K562 (cell line): ENCODE results near the gene CLASP1. TPM values are rescaled to one million over a fixed set of nuclear protein-coding genes. Genes with fewer than 3 reads are reported as not detected.

Experiments used
- ATAC-seq: fragments of 200-7000 bp; cut with Tn5 transposase; 3 replicates; pipeline ENCODE4 v1.9.1; 2020; ENCODE audit warnings: moderate library complexity
- BruUV-seq: library from RNA; stranded (reverse); fragments of 400-500 nt; replicated peaks from 2 replicates; lab custom pipeline; 2021; lab: Mats Ljungman, UMichigan
- CTCF ChIA-PET: fragments of 300-600 bp; formaldehyde crosslinking; extraction: SDS; loops from one replicate; lab custom pipeline; 2021; ENCODE audit warnings: low intra/inter-chr PET ratio; lab: Yijun Ruan, JAX
- POLR2A ChIA-PET: fragments of 300-600, 350-650 bp; sonication (Branson Sonifier 250); formaldehyde crosslinking; extraction: SDS; loops from one replicate; lab custom pipeline; 2021; ENCODE audit warnings: antibody characterized with exemption, inconsistent platforms; lab: Yijun Ruan, JAX
- DNase-seq, 4 experiments: peaks; one replicate each; pipeline versions ENCODE4 v3.0.0 to v3.0.0-alpha.2; 2011 to 2018; ENCODE audit warnings: low spot score in 3 of 4, mixed read lengths in 3 of 4; ENCODE audit errors: extremely low read depth in 1 of 4
- FAIRE-seq: peaks from 2 replicates; lab custom pipeline; 2011; peaks lifted over from hg19 to GRCh38; lab: Jason Lieb, UNC
- H2AFZ ChIP-seq: 2 replicates; pipeline ENCODE4 v1.6.0; 2011; ENCODE audit warnings: low read depth, low read length, control low read depth, inconsistent platforms
- H3K27ac ChIP-seq: fragments of 200-600 bp; 3 replicates; pipeline ENCODE4 v1.8.0; 2011; ENCODE audit warnings: low read depth, mild to moderate bottlenecking, control low read depth, inconsistent platforms, low read length, moderate library complexity, mixed read lengths; ENCODE audit errors: extremely low read depth
- H3K27me3 ChIP-seq, 2 experiments: fragments of 300-600 bp in 1 of 2; 2 replicates in 1 of 2; 3 replicates in 1 of 2; pipeline versions ENCODE4 v1.6.0 to v1.8.0; 2011; ENCODE audit warnings: inconsistent platforms in 2 of 2, low read length in 2 of 2, mild to moderate bottlenecking in 1 of 2, mixed read lengths in 1 of 2, moderate library complexity in 1 of 2; ENCODE audit not compliant: control insufficient read depth in 2 of 2, insufficient read depth in 2 of 2
- H3K36me3 ChIP-seq: fragments of 300-600 bp; 3 replicates; pipeline ENCODE4 v1.8.0; 2011; ENCODE audit warnings: mild to moderate bottlenecking, low read length, inconsistent platforms; ENCODE audit not compliant: control insufficient read depth, insufficient read depth
- H3K4me1 ChIP-seq, 2 experiments: fragments of 200-600 bp in 1 of 2; replicated peaks in 1 of 2; 2 replicates in 1 of 2; 3 replicates in 1 of 2; pipeline versions ENCODE4 v1.5.1 to v1.8.0; 2011; ENCODE audit warnings: inconsistent platforms in 2 of 2, low read length in 2 of 2, mild to moderate bottlenecking in 1 of 2, mixed read lengths in 1 of 2, moderate library complexity in 1 of 2; ENCODE audit not compliant: control insufficient read depth in 2 of 2, insufficient read depth in 2 of 2
- H3K4me2 ChIP-seq: 2 replicates; pipeline ENCODE4 v1.6.1; 2011; ENCODE audit warnings: low read length, control low read depth, inconsistent platforms, mixed read lengths; ENCODE audit not compliant: insufficient read depth
- H3K4me3 ChIP-seq: fragments of 200-600 bp; sonication (generic), shearing (Covaris generic); 2 replicates; pipeline ENCODE4 v1.5.1; 2016; ENCODE audit warnings: control low read depth, inconsistent platforms
- H3K79me2 ChIP-seq: fragments of 200-600 bp; 3 replicates; pipeline ENCODE4 v1.8.0; 2011; ENCODE audit warnings: low read length, inconsistent platforms; ENCODE audit not compliant: control insufficient read depth, insufficient read depth
- H3K9ac ChIP-seq, 2 experiments: 2 replicates each; pipeline versions ENCODE4 v1.6.0 to v1.6.1; 2011; ENCODE audit warnings: low read depth in 2 of 2, low read length in 2 of 2, control low read depth in 1 of 2, inconsistent platforms in 1 of 2, mild to moderate bottlenecking in 1 of 2, mixed read lengths in 1 of 2; ENCODE audit not compliant: insufficient read depth in 1 of 2
- H3K9me1 ChIP-seq: one replicate; pipeline ENCODE4 v1.6.0; 2011; ENCODE audit warnings: inconsistent platforms, mild to moderate bottlenecking, low read length, moderate library complexity; ENCODE audit not compliant: control insufficient read depth, insufficient read depth
- H3K9me3 ChIP-seq: replicated peaks from 2 replicates; pipeline ENCODE4 v1.5.1; 2011; ENCODE audit warnings: low read depth, low read length, inconsistent platforms; ENCODE audit not compliant: control insufficient read depth, insufficient read depth
- H4K20me1 ChIP-seq: replicated peaks from 2 replicates; pipeline ENCODE4 v1.6.1; 2011; ENCODE audit warnings: low read length, inconsistent platforms, mixed read lengths; ENCODE audit not compliant: control insufficient read depth, insufficient read depth
- DPF2 ChIP-seq: fragments of 450-650 bp; IDR thresholded peaks from 2 replicates; pipeline ENCODE4 v1.6.1; 2016
- E2F6 ChIP-seq, 2 experiments: IDR thresholded peaks; 2 replicates each; pipeline ENCODE4 v1.6.1; 2011; ENCODE audit warnings: borderline replicate concordance in 1 of 2, control low read depth in 1 of 2, low read depth in 1 of 2, low read length in 1 of 2, mild to moderate bottlenecking in 1 of 2, mixed read lengths in 1 of 2, moderate library complexity in 1 of 2; ENCODE audit not compliant: insufficient read depth in 1 of 2, insufficient read length in 1 of 2, poor library complexity in 1 of 2, severe bottlenecking in 1 of 2; ENCODE audit errors: extremely low read depth in 1 of 2
- EGR1 ChIP-seq: fragments of 450-650 bp; conservative IDR thresholded peaks from 2 replicates; pipeline ENCODE4 v1.6.1; 2017; ENCODE audit warnings: mild to moderate bottlenecking
- EP400 ChIP-seq: fragments of 450-650 bp; IDR thresholded peaks from 2 replicates; pipeline ENCODE4 v1.6.1; 2017; ENCODE audit warnings: antibody characterized with exemption, mild to moderate bottlenecking, moderate library complexity
- ETS2 ChIP-seq: IDR thresholded peaks from 2 replicates; pipeline ENCODE4 v1.6.1; 2016; ENCODE audit warnings: borderline replicate concordance, missing genetic modification characterization, mild to moderate bottlenecking, moderate library complexity, missing compliant biosample characterization; ENCODE audit not compliant: poor library complexity, severe bottlenecking
- GABPA ChIP-seq: fragments of 200-800 bp; sonication (Bioruptor generic); conservative IDR thresholded peaks from 2 replicates; pipeline ENCODE4 v1.6.1; 2016; ENCODE audit warnings: low read depth, missing genetic modification characterization, missing compliant biosample characterization
- JUN ChIP-seq, 2 experiments: sonication (generic) in 1 of 2; formaldehyde crosslinking in 1 of 2; IDR thresholded peaks; 2 replicates each; pipeline versions ENCODE4 v1.6.1 to v1.8.0; 2012 to 2022; ENCODE audit warnings: borderline replicate concordance in 2 of 2, mild to moderate bottlenecking in 2 of 2, improper control_type of control experiment in 1 of 2, low read depth in 1 of 2, low read length in 1 of 2, missing genetic modification reagents in 1 of 2
- MEF2D ChIP-seq: conservative IDR thresholded peaks from 2 replicates; pipeline ENCODE4 v1.6.1; 2016; ENCODE audit warnings: low read depth, missing genetic modification characterization, missing compliant biosample characterization
- MEIS2 ChIP-seq: fragments of 450-650 bp; IDR thresholded peaks from 2 replicates; pipeline ENCODE4 v1.6.1; 2014; ENCODE audit warnings: mild to moderate bottlenecking; ENCODE audit not compliant: partially characterized antibody
- MXD1 ChIP-seq: fragments of 250-450 bp; sonication (Bioruptor Pico); IDR thresholded peaks from 2 replicates; pipeline ENCODE4 v1.8.0; 2021; ENCODE audit warnings: borderline replicate concordance, mild to moderate bottlenecking, moderate library complexity; ENCODE audit not compliant: poor library complexity, severe bottlenecking
- POLR2B ChIP-seq: fragments of 450-650 bp; IDR thresholded peaks from 2 replicates; pipeline ENCODE4 v1.6.1; 2018; ENCODE audit warnings: low read depth; ENCODE audit not compliant: partially characterized antibody
- RBM34 ChIP-seq: fragments of 200-400 bp; formaldehyde crosslinking; IDR thresholded peaks from 2 replicates; pipeline ENCODE4 v1.6.1; 2018; ENCODE audit warnings: low read length, borderline replicate concordance; ENCODE audit not compliant: insufficient read depth
- SMARCA4 ChIP-seq: fragments of 450-650 bp; IDR thresholded peaks from 2 replicates; pipeline ENCODE4 v1.6.1; 2016
- SMARCE1 ChIP-seq: fragments of 450-650 bp; IDR thresholded peaks from 2 replicates; pipeline ENCODE4 v1.7.1; 2016; ENCODE audit warnings: mild to moderate bottlenecking
- TCF7 ChIP-seq: sonication (generic); IDR thresholded peaks from 2 replicates; pipeline ENCODE4 v1.6.1; 2016; ENCODE audit warnings: antibody characterized with exemption, borderline replicate concordance
- TCFL5 ChIP-seq: fragments of 250-450 bp; sonication (Bioruptor Pico); conservative IDR thresholded peaks from 2 replicates; pipeline ENCODE4 v1.6.1; 2021; ENCODE audit warnings: mild to moderate bottlenecking, moderate library complexity, matching md5 sums
- TRIM28 ChIP-seq: fragments of 450-650 bp; IDR thresholded peaks from 2 replicates; pipeline ENCODE4 v1.6.1; 2017
- XRCC5 ChIP-seq: fragments of 200-400 bp; formaldehyde crosslinking; IDR thresholded peaks from 2 replicates; pipeline ENCODE4 v1.6.1; 2017; ENCODE audit warnings: low read depth, mild to moderate bottlenecking, low read length
- ZNF239 ChIP-seq: fragments of 250-450 bp; sonication (Bioruptor Pico); IDR thresholded peaks from 2 replicates; pipeline ENCODE4 v1.4.0; 2020; ENCODE audit warnings: mild to moderate bottlenecking
- WGBS: fragments of 100-300 bp; shearing (Covaris generic); methylation state at CpG from one replicate; pipeline ENCODE4 v1.1.6; 2016; ENCODE audit warnings: low coverage, mixed read lengths; ENCODE audit not compliant: insufficient coverage; ENCODE audit errors: missing lambda C conversion rate; 5-methylcytosine and 5-hydroxymethylcytosine counted together
- in situ Hi-C: fragments of 300-500 bp; cut with MboI; formaldehyde crosslinking; loops from 4 replicates; pipeline ENCODE4 v1.15.0; 2018; ENCODE audit warnings: inconsistent platforms, mixed read lengths
- intact Hi-C: fragments of 100-400 bp; cut with micrococcal nuclease; formaldehyde crosslinking; loops from 2 replicates; pipeline ENCODE4 v1.14.2; 2022
- polyA plus RNA-seq, 8 experiments: library from polyadenylated mRNA; depleted of rRNA in 4 of 8; stranded (reverse) in 5 of 8; unstranded in 3 of 8; fragments of >200 nt; fragmentation: Nextera tagmentation in 2 of 8; fragmentation: Illumina TruSeq in 1 of 8; extraction: Ambion mirVana in 2 of 8; extraction: Trizol in 1 of 8; gene quantifications; 2 replicates each; pipeline versions ENCODE4 v1.2.1 to v1.2.3, GENCODE V29; 2011 to 2014; ENCODE audit warnings: inconsistent platforms in 1 of 8, missing spikeins in 1 of 8
- total RNA-seq, 7 experiments: library from RNA; depleted of rRNA in 6 of 7; stranded (reverse); fragments of >200 nt in 6 of 7; fragmentation: Illumina TruSeq in 2 of 7; extraction: Trizol in 2 of 7; gene quantifications; 2 replicates each; pipeline versions ENCODE4 v1.2.1 to v1.2.3, GENCODE V29; 2011 to 2021; ENCODE audit warnings: low replicate concordance in 1 of 7

Gene CLASP1
- total and polyA plus RNA-seq, 9 of the 15 experiments (the other 6 are each of a cell fraction or from before 2014, with no cell fraction given) = 1.7 to 40.3 (median 20.7) TPM

GRCh38 chr2:121429119-121429903 lies 220.0 kb downstream of the CLASP1 start:
- BruUV-seq = no TSS peak
- TF ChIP-seq E2F6 (IDR thresholded peaks at IDR 0.05; ENCODE audit: borderline replicate concordance in 1 of 2, extremely low read depth in 1 of 2, insufficient read depth in 1 of 2, insufficient read length in 1 of 2, low read depth in 1 of 2, low read length in 1 of 2, poor library complexity in 1 of 2, severe bottlenecking in 1 of 2) = no peak
- peak; percentile 53 for TF ChIP-seq MEIS2
- TF ChIP-seq DPF2 = peak; percentile 72
- TF ChIP-seq ZNF239 = no peak
- TF ChIP-seq XRCC5 = no peak
- TF ChIP-seq JUN (IDR thresholded peaks at IDR 0.05; ENCODE audit: borderline replicate concordance, low read depth, low read length) = peak; percentile 70; the same call in 1 of the 2 replicates
- TF ChIP-seq JUN (CRISPR knock-in tag; IDR thresholded peaks at IDR 0.05; ENCODE audit: borderline replicate concordance) = no peak
- TF ChIP-seq ETS2 (tag) = no peak
- TF ChIP-seq SMARCA4 = peak; percentile 83
- TF ChIP-seq SMARCE1 = peak; percentile 73; the same call in 1 of the 2 replicates
- no peak for TF ChIP-seq MXD1
- no peak for TF ChIP-seq POLR2B
- TF ChIP-seq TRIM28 = no peak
- TF ChIP-seq RBM34 = no peak
- 0 out of 2 replicates have a peak, but pooled peaks have one; percentile 20 for TF ChIP-seq MEF2D
- no peak for TF ChIP-seq TCFL5 (CRISPR knock-in tag)
- peak; percentile 68; the same call in 1 of the 2 replicates for TF ChIP-seq TCF7
- no peak for TF ChIP-seq GABPA (tag)
- TF ChIP-seq EGR1 = peak; percentile 27; the same call in 1 of the 2 replicates
- TF ChIP-seq EP400 = 0 out of 2 replicates have a peak, but pooled peaks have one; percentile 20

More at GRCh38 chr2:121429119-121429903, 220.0 kb downstream of the CLASP1 start:
- FAIRE-seq (peak; percentile 64), DNase-seq (no peak), ATAC-seq (peak; percentile 53)
- Histone ChIP-seq H3K4me2 (peak overlapping the region; percentile 24; the same call in 1 of the 2 replicates), H3K36me3 (peaks cover 44% of the 10 kb centered on the region), H3K9ac (no peak overlapping the region), H3K27me3 (no peaks in the 10 kb centered on the region), H4K20me1 (no peaks in the 10 kb centered on the region), H3K9me3 (no peaks in the 10 kb centered on the region), H2AFZ (no peak overlapping the region), H3K4me1 (peaks cover 4 to 12% of the 10 kb centered on the region in 2 experiments; a peak in 3 of 5 replicates), H3K9me1 (no peaks in the 10 kb centered on the region), H3K79me2 (no peaks in the 10 kb centered on the region), H3K27ac (peak overlapping the region; percentile 44), H3K4me3 (no peak overlapping the region)
- WGBS = 63% methylated on average over 8 of the region's 8 CpGs
- POLR2A ChIA-PET = interaction anchor here (0.9 to 1.7 kb wide), 4 partner anchors 15 to 101 kb away, joined by 3 to 6 read pairs (median 4); partner anchors contain the start of gene RNU4ATAC
- in situ Hi-C loops (no loop called here), intact Hi-C loops (no loop called here)
- CTCF ChIA-PET = no interaction called here
